ENCODE data around the gene CYP2F1.

CYP2F1 gene

DNA sequence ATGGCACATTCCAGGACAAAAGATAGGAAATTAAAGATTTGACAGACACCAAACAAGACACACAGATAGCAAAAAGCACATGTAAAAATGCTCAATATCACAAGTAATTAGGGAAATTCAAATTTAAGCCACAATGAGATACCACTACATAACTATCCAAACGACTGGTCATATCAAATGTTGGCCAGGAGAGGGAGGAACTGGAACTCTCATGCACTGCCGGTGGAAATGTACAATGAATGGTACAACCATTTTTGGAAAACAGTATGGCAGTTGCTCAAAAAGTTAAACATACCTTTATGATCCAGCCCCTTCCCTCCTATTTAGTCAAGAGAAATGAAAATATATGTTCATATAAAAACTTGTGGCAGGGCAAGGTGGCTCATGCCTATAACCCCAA lies 42.0 kb downstream of the CYP2F1 start:
- Histone ChIP-seq H3K4me1 (ENCODE audit: control insufficient read depth, insufficient read depth, low read length) (no peaks in the 10 kb centered on the region), H3K4me3 (ENCODE audit: low read length) (no peak overlapping the region), H3K9ac (ENCODE audit: low read depth, low read length) (no peak overlapping the region), H3K9me3 (replicated peaks; ENCODE audit: low read length) (no peaks in the 10 kb centered on the region), H3K4me2 (ENCODE audit: low read length) (no peak overlapping the region), H3K36me3 (ENCODE audit: insufficient read depth, low read length) (no peaks in the 10 kb centered on the region), H3K27me3 (ENCODE audit: control insufficient read depth, insufficient read depth, low read length) (peaks cover 2% of the 10 kb centered on the region)

DNA sequence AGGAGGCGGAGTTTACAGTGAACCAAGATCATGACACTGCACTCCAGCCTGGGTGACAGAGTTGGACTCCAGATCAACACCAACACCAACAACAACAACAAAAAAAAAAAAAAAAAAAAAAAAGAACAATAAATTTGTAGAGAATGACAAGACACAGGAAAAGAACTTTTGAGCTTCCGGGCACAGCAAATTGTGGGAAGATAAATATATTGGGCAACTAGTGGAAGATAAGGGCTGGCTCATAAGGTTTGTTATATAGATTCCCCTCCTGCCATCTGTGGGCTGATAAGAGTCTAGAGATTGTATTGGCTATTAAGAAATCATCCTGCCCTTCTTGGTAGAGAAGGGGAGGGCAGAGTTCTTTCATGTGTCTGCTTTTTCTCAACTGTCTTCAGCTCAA lies 45.6 kb downstream of the CYP2F1 start:
- Histone ChIP-seq H3K4me1 (ENCODE audit: control insufficient read depth, insufficient read depth, low read length) (no peaks in the 10 kb centered on the region), H3K9ac (ENCODE audit: low read depth, low read length) (no peak overlapping the region), H3K27me3 (ENCODE audit: control insufficient read depth, insufficient read depth, low read length) (peaks cover 2% of the 10 kb centered on the region), H3K4me3 (ENCODE audit: low read length) (no peak overlapping the region), H3K4me2 (ENCODE audit: low read length) (no peak overlapping the region), H3K36me3 (ENCODE audit: insufficient read depth, low read length) (no peaks in the 10 kb centered on the region), H3K9me3 (replicated peaks; ENCODE audit: low read length) (no peaks in the 10 kb centered on the region)

DNA sequence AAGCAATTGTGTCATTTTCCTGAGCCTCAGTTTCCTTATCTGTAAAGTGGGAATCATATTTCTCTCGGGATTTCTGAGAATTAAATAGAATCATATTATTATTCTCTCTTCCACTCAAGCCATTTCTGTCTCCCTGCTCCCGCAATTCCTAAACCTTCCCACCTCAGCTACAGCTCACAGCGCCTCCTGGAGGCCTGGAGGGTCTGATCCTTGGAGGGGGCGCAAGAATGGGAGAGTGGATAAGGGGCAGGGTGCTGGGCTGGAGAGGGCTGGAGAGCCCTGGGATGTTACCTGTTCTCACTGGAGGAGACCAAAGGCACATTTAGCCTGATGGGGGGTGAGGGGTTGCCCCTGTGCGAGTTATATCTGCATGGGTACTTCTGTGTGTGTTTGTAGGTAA lies 47.7 kb downstream of the CYP2F1 start:
- Histone ChIP-seq H3K4me1 (ENCODE audit: control insufficient read depth, insufficient read depth, low read length) (no peaks in the 10 kb centered on the region), H3K9ac (ENCODE audit: low read depth, low read length) (no peak overlapping the region), H3K27me3 (ENCODE audit: control insufficient read depth, insufficient read depth, low read length) (peaks cover 2% of the 10 kb centered on the region), H3K9me3 (replicated peaks; ENCODE audit: low read length) (no peaks in the 10 kb centered on the region), H3K4me3 (ENCODE audit: low read length) (no peak overlapping the region), H3K4me2 (ENCODE audit: low read length) (no peak overlapping the region), H3K36me3 (ENCODE audit: insufficient read depth, low read length) (no peaks in the 10 kb centered on the region)

DNA sequence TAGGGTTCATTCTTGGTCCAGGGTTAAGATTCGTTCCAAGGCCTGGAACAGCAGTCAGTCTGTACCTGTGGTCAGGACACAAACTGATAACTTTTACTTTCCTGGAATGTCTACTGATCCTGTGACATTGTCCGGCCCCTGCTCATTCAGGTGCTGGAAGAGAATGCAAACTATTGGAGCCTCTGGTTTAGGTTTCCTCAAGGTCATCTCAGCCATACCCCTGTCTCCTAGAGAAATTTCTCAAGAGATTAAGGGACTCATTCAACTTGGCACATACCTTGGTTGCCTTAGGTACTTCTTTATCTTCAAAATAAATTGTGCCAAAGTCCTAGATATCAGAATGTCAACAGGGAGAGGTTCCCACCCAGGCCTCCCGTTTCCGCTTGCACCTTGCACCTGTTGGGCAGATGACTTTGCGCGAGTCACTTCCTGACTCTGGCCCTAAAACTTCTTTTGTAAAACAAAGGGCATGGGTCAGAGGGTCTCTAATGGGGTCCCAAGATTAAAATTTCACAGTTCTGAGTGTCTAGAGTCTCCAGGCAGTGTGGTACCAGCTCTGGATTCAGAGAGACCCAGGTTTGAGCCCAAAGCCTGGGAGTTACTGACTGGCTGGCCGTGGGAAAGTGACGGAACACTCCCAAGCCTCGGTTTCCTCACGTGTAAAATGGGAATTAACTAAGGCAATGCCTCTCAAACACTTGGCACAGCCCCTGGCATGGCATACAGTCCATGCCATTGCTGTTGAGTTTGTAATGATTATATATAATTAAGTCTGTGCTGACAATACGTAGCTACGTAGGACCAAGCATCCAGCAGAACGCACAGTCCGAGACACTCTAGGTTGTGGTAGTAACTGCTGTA lies 52.9 kb downstream of the CYP2F1 start:
- peaks cover 7% of the 10 kb centered on the region for H3K27me3 ChIP-seq (ENCODE audit: control insufficient read depth, insufficient read depth, low read length)
- H3K36me3 ChIP-seq (ENCODE audit: insufficient read depth, low read length): no peaks in the 10 kb centered on the region
- no peak overlapping the region for H3K4me3 ChIP-seq (ENCODE audit: low read length)
- H3K9ac ChIP-seq (ENCODE audit: low read depth, low read length): no peak overlapping the region
- no peaks in the 10 kb centered on the region for H3K4me1 ChIP-seq (ENCODE audit: control insufficient read depth, insufficient read depth, low read length)
- H3K9me3 ChIP-seq (replicated peaks; ENCODE audit: low read length): no peaks in the 10 kb centered on the region
- no peak overlapping the region for H3K4me2 ChIP-seq (ENCODE audit: low read length)

GRCh38 chr19:41172297-41173164 lies 58.3 kb downstream of the CYP2F1 start:
- Histone ChIP-seq H3K9ac (ENCODE audit: low read depth, low read length) (no peak overlapping the region), H3K4me2 (ENCODE audit: low read length) (no peak overlapping the region), H3K4me3 (ENCODE audit: low read length) (no peak overlapping the region), H3K4me1 (ENCODE audit: control insufficient read depth, insufficient read depth, low read length) (peaks cover 11% of the 10 kb centered on the region), H3K9me3 (replicated peaks; ENCODE audit: low read length) (no peaks in the 10 kb centered on the region), H3K27me3 (ENCODE audit: control insufficient read depth, insufficient read depth, low read length) (peaks cover 14% of the 10 kb centered on the region), H3K36me3 (ENCODE audit: insufficient read depth, low read length) (no peaks in the 10 kb centered on the region)

GRCh38 chr19:41174297-41174928 lies 60.2 kb downstream of the CYP2F1 start:
- Histone ChIP-seq H3K36me3 (ENCODE audit: insufficient read depth, low read length) (no peaks in the 10 kb centered on the region), H3K9ac (ENCODE audit: low read depth, low read length) (no peak overlapping the region), H3K4me1 (ENCODE audit: control insufficient read depth, insufficient read depth, low read length) (peaks cover 11% of the 10 kb centered on the region), H3K4me3 (ENCODE audit: low read length) (no peak overlapping the region), H3K4me2 (ENCODE audit: low read length) (no peak overlapping the region), H3K9me3 (replicated peaks; ENCODE audit: low read length) (no peaks in the 10 kb centered on the region), H3K27me3 (ENCODE audit: control insufficient read depth, insufficient read depth, low read length) (peaks cover 14% of the 10 kb centered on the region)

DNA sequence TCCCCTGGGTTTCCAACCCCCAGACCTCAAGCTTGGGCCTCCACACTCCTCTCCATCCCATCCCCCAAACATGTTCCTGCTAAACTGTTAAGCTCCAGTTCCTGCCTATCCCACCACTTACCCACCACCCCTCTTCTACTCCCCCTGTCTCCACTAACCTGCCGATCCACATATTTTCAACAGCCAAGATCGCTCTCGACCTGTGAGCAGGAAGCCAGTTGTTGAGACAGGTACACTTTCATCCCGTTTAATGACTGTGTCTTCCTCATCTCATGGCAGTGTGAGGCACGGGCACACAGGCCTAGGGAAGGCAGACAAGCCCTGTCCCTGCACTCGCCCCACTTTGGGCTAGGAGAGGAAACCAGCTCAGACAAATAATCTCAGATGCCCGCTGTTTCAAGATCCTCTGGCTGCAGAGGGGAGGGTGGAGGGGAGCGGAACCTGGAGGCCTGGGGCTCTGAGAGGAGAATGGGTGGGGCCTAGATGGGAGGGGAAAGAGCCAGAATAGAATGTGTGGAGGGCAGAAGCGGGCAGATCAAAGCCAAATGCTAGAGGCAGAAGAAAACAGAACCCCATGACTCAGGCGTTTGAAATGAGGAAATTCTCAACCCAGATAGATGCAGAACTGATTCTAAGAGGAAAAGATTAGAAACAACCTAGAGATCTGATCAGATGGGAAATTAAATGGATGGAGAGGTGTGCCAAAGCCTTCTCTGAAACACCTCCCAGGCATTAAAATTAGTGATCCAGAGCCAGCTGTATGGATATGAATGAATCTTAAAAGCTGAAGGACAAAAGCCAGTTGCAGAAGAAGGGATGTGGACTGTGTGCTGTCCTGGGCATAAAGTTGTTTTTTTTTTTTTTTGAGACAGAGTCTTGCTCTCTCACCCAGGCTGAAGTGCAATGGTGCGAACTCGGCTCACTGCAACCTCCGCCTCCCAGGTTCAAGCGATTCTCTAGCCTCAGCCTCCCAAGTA lies 61.9 kb downstream of the CYP2F1 start:
- no peak overlapping the region for H3K9ac ChIP-seq (ENCODE audit: low read depth, low read length)
- no peaks in the 10 kb centered on the region for H3K36me3 ChIP-seq (ENCODE audit: insufficient read depth, low read length)
- H3K4me2 ChIP-seq (ENCODE audit: low read length): peak overlapping the region; percentile 67
- no peak overlapping the region for H3K4me3 ChIP-seq (ENCODE audit: low read length)
- H3K9me3 ChIP-seq (replicated peaks; ENCODE audit: low read length): no peaks in the 10 kb centered on the region
- peaks cover 11% of the 10 kb centered on the region for H3K4me1 ChIP-seq (ENCODE audit: control insufficient read depth, insufficient read depth, low read length)
- H3K27me3 ChIP-seq (ENCODE audit: control insufficient read depth, insufficient read depth, low read length): peaks cover 11% of the 10 kb centered on the region

All from skeletal muscle satellite cell (primary cell).